Stimulated activated CD8-positive, alpha-beta memory T cell treated with anti-CD3 and anti-CD28 coated beads, Interleukin-15, amount 100 ng/mL, for 24 hours (primary cell): ENCODE measurements around the gene SLC6A3.
"Not testable (repeated sequence)": the region's sequence is repeated elsewhere in the genome, so short reads cannot be mapped to it uniquely, and the experiment has no call there.

Experiments used
- DNase-seq: peaks from one replicate; pipeline ENCODE4 v3.0.0-alpha.2; 2020; ENCODE audit warnings: low read depth

The SLC6A3 gene

GRCh38 chr5:1370006-1370405 lies 75.2 kb downstream of the SLC6A3 start:
- no peak for DNase-seq

DNA sequence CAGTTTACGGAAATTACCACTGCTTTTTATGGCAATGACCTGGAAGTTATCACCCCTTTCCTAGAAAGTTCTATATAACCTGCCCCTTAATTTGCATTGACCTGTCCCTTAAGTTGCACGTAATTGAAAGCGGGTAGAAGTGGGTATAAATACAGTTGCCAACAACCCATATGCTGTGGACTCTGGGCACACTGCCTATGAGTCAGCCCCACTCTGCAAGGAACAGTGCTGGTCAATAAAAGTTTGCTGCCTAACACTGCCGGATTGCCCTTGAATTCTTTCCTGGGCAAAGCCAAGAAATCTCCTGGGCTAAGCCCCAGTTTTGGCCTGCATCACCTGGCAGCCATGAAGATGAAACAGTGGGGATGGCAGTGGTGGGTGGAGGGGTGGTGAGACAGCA lies 76.5 kb downstream of the SLC6A3 start:
- no peak for DNase-seq

GRCh38 chr5:1368236-1368635 lies 77.0 kb downstream of the SLC6A3 start:
- no peak for DNase-seq

DNA sequence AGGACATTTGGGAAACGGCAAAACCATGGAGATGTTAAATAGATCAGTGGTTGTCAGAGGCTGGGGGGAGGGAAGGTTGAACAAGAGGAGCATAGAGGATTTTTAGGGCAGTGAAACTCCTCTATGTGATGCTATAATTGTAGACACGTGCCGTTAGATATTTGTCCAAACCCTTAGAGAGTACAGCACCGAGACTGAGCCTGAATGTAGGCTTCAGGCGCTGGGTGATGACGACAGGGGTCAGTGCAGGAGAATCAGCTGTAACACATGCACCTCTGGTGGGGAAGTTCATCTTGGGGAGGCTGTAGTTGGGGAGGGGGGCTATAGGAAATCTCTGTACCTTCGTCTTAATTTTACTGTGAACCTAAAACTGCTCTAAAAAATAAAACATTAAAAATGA lies 78.1 kb downstream of the SLC6A3 start:
- DNase-seq, result no peak

- no peak for DNase-seq
These were observed 78.7 kb downstream of the SLC6A3 start for GRCh38 chr5:1366514-1366913.

GRCh38 chr5:1364211-1364610 lies 81.0 kb downstream of the SLC6A3 start:
- no peak for DNase-seq

DNA sequence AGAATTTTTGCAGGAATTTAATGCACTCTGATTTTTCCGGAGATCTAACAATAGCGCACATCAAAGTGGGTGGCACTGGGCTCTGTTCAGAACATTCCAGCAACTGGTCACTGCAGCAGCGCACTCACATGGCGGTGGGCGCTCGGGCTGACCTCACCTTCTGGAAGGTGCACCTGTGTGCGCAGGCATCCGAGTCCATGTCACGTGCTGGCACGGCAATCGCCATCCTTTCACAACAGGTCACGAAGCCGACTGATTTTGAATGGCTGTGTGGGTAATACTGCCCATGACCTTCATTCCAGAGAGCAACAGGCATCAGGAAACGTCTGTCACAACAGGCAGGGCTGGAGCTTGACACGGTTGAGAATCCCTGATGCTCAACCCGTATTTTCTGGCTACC lies 81.7 kb downstream of the SLC6A3 start:
- DNase-seq, result no peak

DNA sequence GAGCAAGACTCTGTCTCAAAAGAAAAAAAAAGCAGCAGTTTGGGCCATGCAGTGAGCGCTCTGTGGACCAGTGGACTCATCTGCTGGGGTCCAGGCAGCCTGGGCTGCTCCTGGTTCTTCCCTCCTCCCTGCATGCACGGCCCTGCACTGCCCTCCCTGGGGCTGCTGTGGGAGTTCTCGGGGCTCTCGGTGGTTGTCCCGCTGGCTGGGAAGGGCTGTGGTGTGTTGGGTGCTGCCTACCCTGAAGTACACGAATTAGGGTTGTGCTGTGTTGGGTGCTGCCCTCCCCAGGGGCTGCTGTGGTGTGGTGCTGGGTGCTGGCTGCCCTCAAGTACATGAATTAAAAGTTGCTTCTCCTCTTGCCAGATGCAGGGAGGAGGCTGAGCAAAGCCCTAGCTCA lies 82.1 kb downstream of the SLC6A3 start:
- DNase-seq, result no peak

DNA sequence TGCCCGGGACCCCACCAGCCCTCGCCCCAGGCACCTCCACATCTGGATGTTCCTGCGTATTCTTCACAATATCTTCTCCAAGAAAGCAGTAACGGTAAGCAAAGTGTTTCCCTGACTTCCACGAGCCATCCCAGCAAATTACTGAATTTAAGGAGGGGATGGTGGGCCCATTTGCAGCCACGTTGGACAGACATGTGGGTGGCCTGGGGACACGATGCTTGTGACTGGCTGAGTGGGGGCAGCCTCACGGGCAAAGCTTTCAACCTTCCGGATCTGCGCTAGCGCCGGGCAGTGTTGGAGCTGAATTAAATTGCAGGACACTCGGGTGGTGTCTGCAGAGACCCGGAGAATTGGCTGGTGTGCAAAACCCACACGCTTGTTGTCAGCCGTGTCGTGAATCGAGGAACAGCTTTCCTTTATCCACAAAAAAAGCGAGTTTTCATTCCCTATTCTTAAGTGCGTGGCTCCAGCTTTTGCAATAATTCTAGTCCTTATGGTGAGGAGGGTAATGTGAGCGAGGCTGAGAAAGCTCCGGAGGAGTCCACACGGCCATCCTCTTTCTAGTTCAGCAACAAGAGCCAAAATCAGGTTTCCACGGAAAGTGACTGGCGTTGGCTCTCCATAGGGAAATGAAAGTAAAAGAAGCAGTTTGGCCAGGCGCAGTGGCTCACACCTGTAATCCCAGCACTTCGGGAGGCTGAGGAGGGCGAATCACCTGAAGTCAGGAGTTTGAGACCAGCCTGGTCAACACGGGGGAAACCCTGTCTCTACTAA lies 82.8 kb downstream of the SLC6A3 start:
- no peak for DNase-seq

DNA sequence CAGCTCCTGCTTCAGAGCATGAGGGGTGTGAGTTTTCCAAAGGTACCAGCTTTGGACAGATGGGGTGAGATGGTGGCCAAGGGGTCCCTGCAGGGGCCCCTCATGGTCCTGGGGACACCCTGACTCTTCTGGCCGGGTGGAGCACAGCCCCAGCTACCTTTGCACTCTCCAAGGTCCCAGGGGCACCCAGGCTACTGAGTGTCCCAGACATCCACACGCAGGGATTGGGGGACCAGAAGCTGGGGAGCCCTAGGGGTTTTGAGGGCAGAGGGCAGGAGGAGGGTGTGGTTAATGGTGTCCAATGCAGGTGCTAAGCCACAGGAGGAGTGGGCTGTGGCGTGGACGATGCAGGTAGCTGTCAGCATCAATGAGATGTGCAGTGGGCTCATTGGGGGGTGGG lies 84.4 kb downstream of the SLC6A3 start:
- no peak for DNase-seq

DNA sequence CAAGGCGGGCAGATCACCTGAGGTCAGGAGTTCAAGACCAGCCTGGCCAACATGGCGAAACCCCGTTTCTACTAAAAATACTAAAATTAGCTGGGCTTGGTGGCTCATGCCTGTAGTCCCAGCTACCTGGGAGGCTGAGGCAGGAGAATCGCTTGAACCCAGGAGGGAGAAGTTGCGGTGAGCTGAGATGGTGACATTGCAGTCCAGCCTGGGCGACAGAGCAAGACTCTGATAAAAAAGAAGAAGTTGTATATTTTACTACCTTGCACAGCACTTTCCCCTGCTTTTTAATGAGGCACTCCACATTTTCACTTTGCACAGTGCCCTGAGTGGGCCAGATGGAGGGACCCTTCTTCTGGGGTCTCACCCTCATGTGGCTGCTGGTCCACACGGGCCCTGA lies 84.9 kb downstream of the SLC6A3 start:
- not testable (repeated sequence) for DNase-seq

- DNase-seq, result no peak
These were observed 85.5 kb downstream of the SLC6A3 start for GRCh38 chr5:1359713-1360112.

DNA sequence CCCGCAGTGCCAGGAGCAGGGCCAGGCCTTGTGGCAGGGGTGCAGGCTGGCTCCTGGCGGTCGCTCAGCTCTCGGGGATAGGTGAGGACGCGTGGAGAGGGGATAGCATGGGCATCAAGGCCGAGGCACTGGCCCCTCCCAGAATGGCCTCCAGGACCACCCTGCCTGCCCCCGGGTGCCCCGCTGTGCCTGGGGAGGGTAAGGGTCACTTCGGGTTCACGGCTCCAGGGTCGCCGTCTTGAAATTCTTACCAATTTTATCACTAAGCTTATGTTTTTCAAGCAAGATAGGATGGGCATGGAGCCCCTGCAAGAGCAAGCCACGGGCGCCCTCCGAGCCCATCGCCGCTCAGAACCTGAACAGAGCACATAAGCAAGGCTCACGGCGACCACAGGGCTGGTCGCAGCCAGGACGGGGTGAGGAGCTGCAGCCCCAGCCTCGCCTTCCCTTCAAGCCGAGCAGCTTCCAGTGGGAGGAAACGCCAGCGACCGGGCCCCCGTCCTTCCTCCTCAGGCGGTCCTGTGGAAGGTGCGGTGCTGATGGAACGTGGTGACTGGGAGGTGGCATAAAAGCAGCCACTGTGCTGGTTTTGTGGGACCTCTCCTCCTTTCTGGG lies 86.1 kb downstream of the SLC6A3 start:
- no peak for DNase-seq

DNA sequence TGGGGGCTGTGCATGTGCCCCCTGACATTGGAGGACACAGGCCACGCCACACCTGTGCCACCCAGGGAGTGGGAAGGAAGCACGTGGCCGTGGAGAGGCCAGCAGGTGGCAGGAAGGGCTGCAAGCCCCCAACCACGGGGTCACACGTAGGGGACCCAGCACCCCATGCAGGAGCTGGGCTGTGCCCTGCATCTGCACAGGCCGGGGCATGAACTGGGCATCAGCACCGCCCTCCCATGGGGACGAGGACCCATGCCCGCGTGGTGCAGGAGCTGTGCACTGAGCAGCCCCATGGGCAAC lies 86.6 kb downstream of the SLC6A3 start:
- DNase-seq, result no peak

- DNase-seq, result no peak
These were observed 87.1 kb downstream of the SLC6A3 start for GRCh38 chr5:1357946-1358725.

DNA sequence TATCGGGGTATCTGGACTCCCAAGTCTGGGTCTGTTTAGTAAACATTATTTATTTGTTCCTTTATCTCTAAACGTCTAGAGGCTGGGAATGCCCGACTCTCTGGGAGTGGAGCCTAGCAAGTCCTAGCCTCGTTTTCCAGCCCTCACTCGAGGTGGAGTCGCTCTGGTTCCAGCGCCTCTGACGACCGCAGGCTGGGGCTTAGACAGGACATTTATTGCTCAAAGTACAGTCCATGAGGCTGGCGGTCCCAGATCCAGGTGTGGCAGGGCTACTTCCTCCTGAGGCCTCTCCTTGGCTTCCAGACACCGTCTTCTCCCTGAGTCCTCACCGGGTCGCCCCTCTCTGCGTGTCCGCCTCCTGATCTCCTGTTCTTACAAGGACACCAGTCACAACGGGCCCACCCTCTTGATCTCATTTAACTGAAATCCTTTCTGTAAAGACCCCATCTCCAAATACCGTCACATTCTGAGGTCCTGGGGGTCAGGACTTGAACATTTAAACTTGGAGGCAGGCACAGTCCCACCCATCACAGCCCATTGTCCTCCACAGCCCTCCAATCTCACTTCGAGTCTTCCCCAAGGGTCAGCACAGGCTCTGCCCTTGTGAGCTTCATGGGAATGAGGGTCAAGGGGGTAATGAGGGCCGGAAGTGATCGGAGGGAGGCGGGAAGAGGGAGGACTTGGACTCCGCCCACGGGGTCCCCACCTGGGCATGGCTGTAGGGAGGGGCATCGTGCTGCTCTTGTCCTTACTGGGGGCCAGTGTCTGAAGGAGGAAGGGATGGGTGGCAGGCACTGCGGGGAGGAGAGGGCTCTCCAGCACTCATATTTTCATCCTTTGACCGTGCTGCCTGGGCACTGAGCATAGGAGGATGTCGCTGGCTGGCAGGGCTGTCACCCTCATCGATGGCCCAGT lies 88.1 kb downstream of the SLC6A3 start:
- no peak for DNase-seq

- no peak for DNase-seq
These were observed 90.7 kb downstream of the SLC6A3 start for GRCh38 chr5:1354576-1354975.

- DNase-seq, result no peak
These were observed 92.7 kb downstream of the SLC6A3 start for GRCh38 chr5:1352231-1353219.

DNA sequence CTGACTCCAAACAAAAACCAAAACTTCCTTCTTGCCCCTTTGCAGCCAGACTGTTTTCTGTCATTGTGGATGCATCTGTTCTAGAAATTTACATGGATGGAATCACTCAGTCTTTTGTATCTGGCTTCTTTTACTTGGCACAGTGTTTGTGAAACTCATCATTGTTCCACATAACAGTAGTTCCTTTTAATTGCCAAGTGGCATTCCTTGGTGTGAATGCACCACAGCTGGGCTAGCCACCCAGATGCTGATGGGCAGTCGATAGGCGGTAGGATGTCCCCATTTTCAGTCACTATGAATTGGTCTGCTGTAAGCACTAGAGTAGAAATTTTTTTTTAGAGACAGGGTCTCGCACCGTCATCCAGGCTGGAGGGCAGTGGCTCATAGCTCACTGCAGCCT lies 94.1 kb downstream of the SLC6A3 start:
- DNase-seq, result no peak

DNA sequence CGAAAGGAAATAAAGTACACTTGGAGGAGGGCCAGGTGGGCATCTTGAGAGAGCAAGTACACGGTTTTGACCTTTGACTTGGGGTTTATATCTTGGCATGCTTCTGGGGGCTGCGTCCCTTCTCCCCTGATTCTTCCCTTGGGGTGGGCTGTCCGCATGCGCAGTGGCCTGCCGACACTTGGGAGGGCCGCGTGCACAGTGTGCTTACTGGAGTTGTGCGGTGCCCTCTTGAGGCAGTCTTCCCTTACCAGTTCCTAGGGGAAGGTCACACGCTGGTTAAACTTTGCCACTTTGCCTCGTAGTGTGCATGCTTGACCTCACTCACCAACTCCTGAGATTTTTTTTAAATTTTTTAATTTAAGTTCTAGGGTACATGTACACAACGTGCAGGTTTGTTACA lies 96.0 kb downstream of the SLC6A3 start:
- no peak for DNase-seq

- no peak for DNase-seq
These were observed 96.3 kb downstream of the SLC6A3 start for GRCh38 chr5:1348986-1349245.
